ENCODE measurements around the gene PDIA6.

DNA sequence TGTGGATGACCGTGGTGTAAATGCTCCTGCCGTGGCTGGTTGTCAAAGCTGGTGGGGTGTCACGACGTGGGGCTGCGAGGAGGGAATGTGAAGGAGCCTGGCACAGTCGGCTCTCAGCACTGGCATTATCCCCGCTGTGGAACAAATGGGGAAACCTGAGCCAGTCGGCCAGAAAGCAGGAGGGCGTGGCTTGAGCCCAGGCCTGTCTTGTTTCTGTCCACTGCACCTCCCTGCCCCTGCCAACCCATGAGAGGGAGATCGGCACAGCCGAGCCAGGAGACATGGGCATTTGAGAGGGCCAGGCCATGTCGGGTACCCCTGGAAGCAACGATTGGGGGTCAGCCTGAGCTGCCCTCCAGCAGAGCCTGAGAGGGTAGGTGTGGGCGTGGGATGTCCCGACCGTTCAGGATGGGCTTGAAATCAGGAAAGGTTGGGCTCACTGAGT is 44.5 kb downstream of the PDIA6 start:
- TF ChIP-seq CTCF (IDR thresholded peaks at IDR 0.05; ENCODE audit: insufficient read depth, low read length, poor library complexity, severe bottlenecking) (no peak), EZH2phosphoT487 (conservative IDR thresholded peaks at IDR 0.05; ENCODE audit: low read length) (no peak)
